Nephron progenitor cell (in vitro differentiated cells): Measurements from ENCODE around the gene CLUH.

ENCODE experiments used
- DNase-seq: peaks from one replicate; pipeline ENCODE4 v3.0.0; 2021
- H3K27ac Mint-ChIP-seq: 2 replicates; pipeline ENCODE4 v1.8.0; 2021; ENCODE audit warnings: mild to moderate bottlenecking, moderate library complexity, mixed read lengths
- H3K27me3 Mint-ChIP-seq: 2 replicates; pipeline ENCODE4 v1.8.0; 2021; ENCODE audit warnings: mild to moderate bottlenecking, low read depth, mixed read lengths; ENCODE audit not compliant: poor library complexity
- H3K36me3 Mint-ChIP-seq: 2 replicates; pipeline ENCODE4 v1.8.0; 2021; ENCODE audit warnings: low read depth, mixed read lengths
- H3K4me1 Mint-ChIP-seq: 2 replicates; pipeline ENCODE4 v1.8.0; 2021; ENCODE audit warnings: mixed read lengths
- H3K4me3 Mint-ChIP-seq: 2 replicates; pipeline ENCODE4 v1.8.0; 2021; ENCODE audit warnings: mild to moderate bottlenecking, moderate library complexity, mixed read lengths
- H3K9me3 Mint-ChIP-seq: 2 replicates; pipeline ENCODE4 v1.8.0; 2021; ENCODE audit warnings: mild to moderate bottlenecking, moderate library complexity, mixed read lengths
- TF ChIP-seq, protein P1 (sequence below): fragments of 200-600 bp; sonication (generic); IDR thresholded peaks from 2 replicates; pipeline ENCODE4 v1.5.0; 2021; ENCODE audit warnings: antibody characterized with exemption

Gene CLUH

DNA sequence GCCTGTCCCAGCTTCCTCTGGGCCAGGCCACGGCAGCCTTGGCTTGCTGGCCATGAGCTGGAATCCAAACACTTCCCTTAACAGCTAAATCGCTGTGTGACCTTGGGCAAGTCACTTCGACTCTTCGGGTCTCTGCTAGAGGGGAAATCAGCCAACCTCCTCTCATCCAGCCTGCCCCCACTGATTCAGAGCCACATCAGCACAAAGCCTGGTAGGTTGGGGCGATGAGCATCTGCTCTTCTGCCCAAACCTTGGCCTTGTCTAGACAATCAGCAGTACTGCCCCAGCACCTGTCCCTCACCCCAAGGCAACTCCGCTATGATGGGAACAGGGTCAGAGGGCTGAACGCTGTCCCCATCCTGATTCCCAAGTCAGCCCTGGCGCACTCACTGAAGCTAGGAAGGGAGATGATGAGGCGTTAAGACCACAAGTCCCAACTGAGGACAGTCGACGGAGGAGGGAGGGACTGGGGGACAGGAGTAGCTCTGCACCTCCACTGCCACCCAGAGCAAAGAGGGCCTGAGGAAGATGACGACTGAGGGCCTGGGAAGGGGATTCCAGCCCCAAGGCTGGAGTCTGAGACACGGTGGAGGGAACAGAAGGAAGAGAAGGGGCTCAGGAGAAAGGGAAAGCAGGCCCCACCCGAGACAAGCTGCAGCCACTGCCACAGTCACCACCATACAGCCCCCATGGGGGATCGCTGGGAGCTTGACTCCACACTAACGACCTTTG lies 1.3 kb downstream of the CLUH start:
- peaks cover 50% of the 10 kb centered on the region for H3K4me1 Mint-ChIP-seq
- H3K36me3 Mint-ChIP-seq: no peaks in the 10 kb centered on the region
- DNase-seq: no peak
- H3K9me3 Mint-ChIP-seq: no peaks in the 10 kb centered on the region
- TF ChIP-seq, protein P1, sequence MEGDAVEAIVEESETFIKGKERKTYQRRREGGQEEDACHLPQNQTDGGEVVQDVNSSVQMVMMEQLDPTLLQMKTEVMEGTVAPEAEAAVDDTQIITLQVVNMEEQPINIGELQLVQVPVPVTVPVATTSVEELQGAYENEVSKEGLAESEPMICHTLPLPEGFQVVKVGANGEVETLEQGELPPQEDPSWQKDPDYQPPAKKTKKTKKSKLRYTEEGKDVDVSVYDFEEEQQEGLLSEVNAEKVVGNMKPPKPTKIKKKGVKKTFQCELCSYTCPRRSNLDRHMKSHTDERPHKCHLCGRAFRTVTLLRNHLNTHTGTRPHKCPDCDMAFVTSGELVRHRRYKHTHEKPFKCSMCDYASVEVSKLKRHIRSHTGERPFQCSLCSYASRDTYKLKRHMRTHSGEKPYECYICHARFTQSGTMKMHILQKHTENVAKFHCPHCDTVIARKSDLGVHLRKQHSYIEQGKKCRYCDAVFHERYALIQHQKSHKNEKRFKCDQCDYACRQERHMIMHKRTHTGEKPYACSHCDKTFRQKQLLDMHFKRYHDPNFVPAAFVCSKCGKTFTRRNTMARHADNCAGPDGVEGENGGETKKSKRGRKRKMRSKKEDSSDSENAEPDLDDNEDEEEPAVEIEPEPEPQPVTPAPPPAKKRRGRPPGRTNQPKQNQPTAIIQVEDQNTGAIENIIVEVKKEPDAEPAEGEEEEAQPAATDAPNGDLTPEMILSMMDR: no peak
- H3K27me3 Mint-ChIP-seq: peaks cover 6% of the 10 kb centered on the region
- H3K4me3 Mint-ChIP-seq: peak overlapping the region; percentile 85
- H3K27ac Mint-ChIP-seq: no peak overlapping the region

DNA sequence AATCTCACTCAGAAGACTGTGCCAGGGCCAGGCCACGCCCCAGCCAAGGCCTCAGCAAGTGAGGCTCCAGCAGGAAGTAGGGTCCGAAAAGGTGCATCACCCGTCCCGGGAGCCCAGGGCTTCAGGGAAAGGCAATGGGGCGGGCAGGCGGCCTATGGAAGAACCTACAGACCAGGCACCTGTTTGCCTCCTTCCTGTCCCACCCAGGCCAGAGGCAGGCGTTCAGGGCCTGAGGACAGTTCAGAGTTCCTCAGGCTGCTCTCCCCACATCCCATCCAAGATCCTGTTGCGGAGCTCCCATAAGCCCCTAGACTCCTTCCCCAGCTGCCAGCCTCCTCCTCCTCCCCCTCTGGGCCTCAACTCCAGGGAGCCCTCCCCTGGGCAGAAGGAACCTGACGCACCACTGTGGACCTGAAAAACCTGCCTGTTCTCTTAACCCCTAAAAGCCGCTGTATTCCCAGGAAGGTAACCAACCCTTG lies 2.3 kb downstream of the CLUH start:
- TF ChIP-seq, protein P1: no peak
- H3K9me3 Mint-ChIP-seq: no peaks in the 10 kb centered on the region
- peak overlapping the region; percentile 32 for H3K4me3 Mint-ChIP-seq
- no peaks in the 10 kb centered on the region for H3K36me3 Mint-ChIP-seq
- DNase-seq: no peak
- H3K4me1 Mint-ChIP-seq: peaks cover 56% of the 10 kb centered on the region
- H3K27me3 Mint-ChIP-seq: peaks cover 10% of the 10 kb centered on the region
- no peak overlapping the region for H3K27ac Mint-ChIP-seq

DNA sequence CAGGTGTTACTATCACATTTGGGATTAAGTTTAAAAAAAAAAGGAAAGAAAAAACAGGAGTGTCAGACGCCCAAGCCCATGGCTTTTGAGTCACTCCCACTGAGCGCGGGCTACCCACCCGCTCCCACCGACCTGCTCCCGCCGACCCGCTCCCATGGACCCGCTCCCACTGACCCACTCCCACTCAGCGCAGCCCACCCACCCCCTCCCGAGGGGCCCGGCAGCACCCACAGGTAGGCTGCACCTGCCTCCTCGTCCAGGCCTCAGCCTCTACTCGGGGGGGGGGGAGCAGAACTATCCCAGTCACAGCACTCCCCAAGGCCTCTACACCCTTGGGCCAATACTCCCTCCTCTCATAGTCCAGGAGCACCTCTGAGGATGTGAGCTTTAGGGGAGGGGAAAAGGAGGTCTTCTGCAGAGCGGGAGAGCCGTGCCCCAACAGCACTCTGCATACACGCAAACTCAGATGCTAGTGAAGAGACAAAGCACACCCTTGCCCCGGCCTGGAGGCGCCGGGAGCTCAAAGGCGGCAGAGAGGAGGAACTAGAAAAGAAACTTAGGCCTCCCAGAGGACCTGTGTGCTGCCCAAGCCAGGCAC lies 2.9 kb downstream of the CLUH start:
- DNase-seq: no peak
- Mint-ChIP-seq H3K27me3 (peaks cover 10% of the 10 kb centered on the region), H3K9me3 (no peaks in the 10 kb centered on the region), H3K4me1 (peaks cover 56% of the 10 kb centered on the region), H3K4me3 (no peak overlapping the region), H3K36me3 (no peaks in the 10 kb centered on the region), H3K27ac (no peak overlapping the region)
- TF ChIP-seq, protein P1: no peak

DNA sequence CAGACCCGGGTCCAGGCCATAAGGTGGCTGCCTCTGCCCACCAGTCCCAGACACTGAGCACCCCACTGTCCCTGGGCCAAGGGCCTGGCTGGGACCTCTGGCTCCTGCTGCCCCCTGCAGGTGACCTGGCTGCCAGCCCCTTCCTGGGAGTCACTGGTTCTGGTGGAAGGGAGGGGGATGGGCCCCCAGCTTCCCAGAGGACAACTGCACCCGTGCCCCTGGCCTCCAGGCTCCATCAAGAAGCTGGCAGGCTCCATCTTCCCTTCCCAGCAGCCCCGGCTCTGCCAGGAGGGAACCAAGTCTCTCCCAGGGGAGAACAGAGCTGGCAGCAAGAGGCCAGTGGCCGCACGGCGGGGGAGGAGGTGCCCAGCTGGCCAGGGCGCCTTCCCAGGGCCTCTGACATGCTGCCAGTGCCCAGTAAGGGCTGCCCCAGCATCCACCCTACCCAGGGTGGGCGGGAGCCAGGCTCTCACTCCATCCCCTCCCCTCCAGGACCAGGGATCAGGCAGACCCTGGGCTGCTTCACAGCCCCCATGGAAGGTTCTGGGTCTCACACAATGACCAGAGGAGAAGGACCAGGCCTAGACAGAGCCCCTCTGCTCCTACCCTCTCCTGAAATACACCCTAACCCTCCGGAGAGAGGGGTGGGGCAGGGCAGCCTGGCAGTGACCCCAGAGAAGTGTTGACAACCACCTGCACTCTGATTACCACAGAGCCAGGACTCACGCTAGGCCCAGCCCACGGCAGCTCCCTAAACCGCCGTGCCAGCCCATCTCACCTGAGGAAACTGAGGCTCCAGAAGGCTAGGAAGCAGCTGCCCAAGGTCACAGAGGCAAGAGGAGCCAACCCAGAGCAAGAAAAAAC lies 3.6 kb downstream of the CLUH start:
- Mint-ChIP-seq H3K4me3 (no peak overlapping the region), H3K36me3 (no peaks in the 10 kb centered on the region), H3K4me1 (peaks cover 56% of the 10 kb centered on the region), H3K9me3 (no peaks in the 10 kb centered on the region), H3K27ac (no peak overlapping the region), H3K27me3 (peaks cover 10% of the 10 kb centered on the region)
- peak; percentile 58 for DNase-seq
- TF ChIP-seq, protein P1: peak; percentile 45

DNA sequence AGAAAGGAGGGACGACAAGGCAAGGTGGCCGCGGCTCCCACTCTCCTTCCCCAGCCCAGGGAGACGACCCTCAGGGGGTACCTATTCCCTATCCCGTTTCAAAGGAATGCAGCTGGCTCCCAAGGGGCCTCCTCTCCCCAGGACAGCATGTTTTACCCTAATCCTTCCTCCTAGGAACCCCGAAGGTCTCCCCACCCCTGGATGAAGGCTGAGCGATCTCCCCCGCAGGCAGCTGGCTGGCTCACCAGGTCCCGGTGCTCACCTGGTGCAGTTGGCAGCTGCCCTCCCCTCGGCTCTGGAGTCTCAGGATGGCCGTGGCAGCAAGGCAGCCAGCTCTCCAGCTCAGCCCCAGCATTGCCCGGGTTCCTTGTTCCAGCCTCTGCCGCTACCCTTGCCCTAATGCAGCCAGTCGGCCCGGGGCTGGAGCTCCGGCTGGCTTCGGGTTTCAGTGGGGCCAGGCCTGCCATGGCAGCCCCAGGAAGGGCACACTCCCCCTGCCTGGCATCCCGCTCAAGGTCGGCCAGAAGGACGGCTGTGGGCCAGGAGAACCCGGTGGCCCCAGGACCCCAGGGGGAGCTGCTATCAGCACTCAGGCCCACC lies 4.6 kb downstream of the CLUH start:
- H3K4me3 Mint-ChIP-seq: no peak overlapping the region
- peaks cover 48% of the 10 kb centered on the region for H3K4me1 Mint-ChIP-seq
- H3K27me3 Mint-ChIP-seq: peaks cover 10% of the 10 kb centered on the region
- no peak overlapping the region for H3K27ac Mint-ChIP-seq
- H3K9me3 Mint-ChIP-seq: no peaks in the 10 kb centered on the region
- no peaks in the 10 kb centered on the region for H3K36me3 Mint-ChIP-seq
- no peak for DNase-seq
- TF ChIP-seq, protein P1: no peak
